Hepatocyte (in vitro differentiated cells): ENCODE data around the gene PLD1.

Experiments used
- CTCF ChIP-seq: fragments of 200-600 bp; sonication (generic); IDR thresholded peaks from 2 replicates; pipeline ENCODE4 v1.5.1; 2016; ENCODE audit warnings: antibody characterized with exemption, mild to moderate bottlenecking; ENCODE audit not compliant: poor library complexity
- EZH2 ChIP-seq: fragments of 200-600 bp; sonication (generic); IDR thresholded peaks from 2 replicates; pipeline ENCODE4 v1.6.1; 2016; ENCODE audit warnings: antibody characterized with exemption, mild to moderate bottlenecking, borderline replicate concordance

- TF ChIP-seq CTCF (no peak), EZH2 (no peak)
These were observed 30.1 kb upstream of the PLD1 start for GRCh38 chr3:171840445-171840810.
